Measurements from ENCODE around the gene EPB41L1. TPM values are rescaled to one million over a fixed set of nuclear protein-coding genes. Genes with fewer than 3 reads are reported as not detected.

The EPB41L1 gene
- total RNA-seq, 4 donors from 2014 or later: 29.2 to 49.3 (median 35.4) TPM

GRCh38 chr20:36153204-36153603 lies 1.3 kb upstream of the EPB41L1 start:
- no peaks in the 10 kb centered on the region for H3K27me3 ChIP-seq
- H3K9me3 ChIP-seq: no peaks in the 10 kb centered on the region
- peak overlapping the region in 2 of 4 donors; percentile 84 to 88 for H3K27ac ChIP-seq
- WGBS, 2 donors (ENCODE audit: low coverage in 1 of 2): 92 to 100% methylated on average over 1 to 3 of the region's 4 CpGs
- TF ChIP-seq POLR2A (IDR thresholded peaks at IDR 0.05): no peak
- TF ChIP-seq EP300 (IDR thresholded peaks at IDR 0.05): no peak
- no peak for TF ChIP-seq POLR2AphosphoS5 (IDR thresholded peaks at IDR 0.05)
- no peak for TF ChIP-seq CTCF (IDR thresholded peaks at IDR 0.05)
- no peak for ATAC-seq
- H3K4me3 ChIP-seq: no peak overlapping the region
- no peaks in the 10 kb centered on the region for H3K36me3 ChIP-seq
- H3K4me1 ChIP-seq: peaks cover 0 to 65% (median 17%) of the 10 kb centered on the region in 3 donors

- H3K36me3 ChIP-seq: no peaks in the 10 kb centered on the region
- H3K9me3 ChIP-seq: no peaks in the 10 kb centered on the region
- TF ChIP-seq CTCF (IDR thresholded peaks at IDR 0.05): no peak
- TF ChIP-seq POLR2AphosphoS5 (IDR thresholded peaks at IDR 0.05): peak; percentile 4
- H3K4me3 ChIP-seq: peak overlapping the region; percentile 39 to 80
- peak; percentile 93 for ATAC-seq
- H3K27ac ChIP-seq: peak overlapping the region in 3 of 4 donors; percentile 83 to 88 (median 84)
- H3K4me1 ChIP-seq: peaks cover 0 to 57% (median 17%) of the 10 kb centered on the region in 3 donors
- H3K27me3 ChIP-seq: no peaks in the 10 kb centered on the region
- WGBS, 2 donors (ENCODE audit: low coverage in 1 of 2): 29 to 60% methylated on average over 1 to 5 of the region's 43 CpGs
Measured at GRCh38 chr20:36153736-36154699, 522 bp upstream of the EPB41L1 start.

GRCh38 chr20:36155629-36155971 lies 1.1 kb downstream of the EPB41L1 start:
- Histone ChIP-seq H3K4me1 (peaks cover 0 to 50% (median 17%) of the 10 kb centered on the region in 3 donors), H3K27ac (peak overlapping the region in 3 of 4 donors; percentile 83 to 88 (median 84)), H3K9me3 (no peaks in the 10 kb centered on the region), H3K4me3 (peak overlapping the region in 1 of 2 donors; percentile 80), H3K27me3 (no peaks in the 10 kb centered on the region), H3K36me3 (no peaks in the 10 kb centered on the region)
- no peak for TF ChIP-seq CTCF (IDR thresholded peaks at IDR 0.05)
- TF ChIP-seq POLR2A (IDR thresholded peaks at IDR 0.05): no peak
- no peak for TF ChIP-seq EP300 (IDR thresholded peaks at IDR 0.05)
- no peak for TF ChIP-seq POLR2AphosphoS5 (IDR thresholded peaks at IDR 0.05)
- no peak for ATAC-seq
- 35 to 39% methylated on average over 6 of the region's 8 CpGs for WGBS, 2 donors (ENCODE audit: low coverage in 1 of 2)

- Histone ChIP-seq H3K27ac (peak overlapping the region in 2 of 4 donors; percentile 84 to 88), H3K4me1 (peaks cover 0 to 50% (median 17%) of the 10 kb centered on the region in 3 donors), H3K36me3 (no peaks in the 10 kb centered on the region), H3K27me3 (no peaks in the 10 kb centered on the region), H3K9me3 (no peaks in the 10 kb centered on the region), H3K4me3 (no peak overlapping the region)
- ATAC-seq: no peak
- TF ChIP-seq CTCF (IDR thresholded peaks at IDR 0.05) (no peak), POLR2A (IDR thresholded peaks at IDR 0.05) (no peak), EP300 (IDR thresholded peaks at IDR 0.05) (no peak), POLR2AphosphoS5 (IDR thresholded peaks at IDR 0.05) (no peak)
- WGBS, 2 donors (ENCODE audit: low coverage in 1 of 2): 100% methylated on average over 1 of the region's 4 CpGs; no CpG with 5 or more reads in 1 of the 2 donors
Measured at GRCh38 chr20:36155991-36156390, 1.5 kb downstream of the EPB41L1 start.

GRCh38 chr20:36157610-36158009 lies 3.1 kb downstream of the EPB41L1 start:
- Histone ChIP-seq H3K4me3 (no peak overlapping the region), H3K27ac (no peak overlapping the region), H3K4me1 (peaks cover 0 to 49% (median 17%) of the 10 kb centered on the region in 3 donors), H3K27me3 (no peaks in the 10 kb centered on the region), H3K36me3 (no peaks in the 10 kb centered on the region), H3K9me3 (no peaks in the 10 kb centered on the region)
- TF ChIP-seq CTCF (IDR thresholded peaks at IDR 0.05) (no peak), POLR2AphosphoS5 (IDR thresholded peaks at IDR 0.05) (no peak), POLR2A (IDR thresholded peaks at IDR 0.05) (no peak), EP300 (IDR thresholded peaks at IDR 0.05) (no peak)
- no peak for ATAC-seq
- no CpG with 5 or more reads among the region's 1 CpG for WGBS, 2 donors (ENCODE audit: low coverage in 1 of 2)
